MCF 10A (cell line): ENCODE results near the gene ZNF792. TPM values are rescaled to one million over a fixed set of nuclear protein-coding genes. Genes with fewer than 3 reads are reported as not detected.

Experiments
- BruUV-seq: library from RNA; stranded (reverse); fragments of 400-500 nt; replicated peaks from 2 replicates; lab custom pipeline; 2021; lab: Mats Ljungman, UMichigan
- CTCF ChIA-PET: fragments of 300-600 bp; sonication (Branson Sonifier 250); formaldehyde crosslinking; extraction: SDS; loops from one replicate; lab custom pipeline; 2021; ENCODE audit warnings: antibody characterized with exemption, inconsistent platforms; lab: Yijun Ruan, JAX
- POLR2A ChIA-PET: fragments of 300-600, 350-650 bp; sonication (Branson Sonifier 250); formaldehyde crosslinking; extraction: SDS; loops from one replicate; lab custom pipeline; 2020; ENCODE audit warnings: antibody characterized with exemption, inconsistent platforms; lab: Yijun Ruan, JAX
- DNase-seq: peaks from one replicate; pipeline ENCODE4 v3.0.0-alpha.2; 2018; ENCODE audit not compliant: unreplicated experiment
- H3K27ac Mint-ChIP-seq: one replicate; pipeline ENCODE4 v1.8.0; 2022; ENCODE audit warnings: mild to moderate bottlenecking, low read depth, mixed read lengths; ENCODE audit not compliant: unreplicated experiment
- H3K27me3 Mint-ChIP-seq: one replicate; pipeline ENCODE4 v1.8.0; 2022; ENCODE audit warnings: mixed read lengths; ENCODE audit not compliant: insufficient read depth, unreplicated experiment
- H3K36me3 Mint-ChIP-seq: one replicate; pipeline ENCODE4 v1.8.0; 2022; ENCODE audit warnings: mild to moderate bottlenecking, moderate library complexity, mixed read lengths; ENCODE audit not compliant: insufficient read depth, unreplicated experiment
- H3K4me1 Mint-ChIP-seq: one replicate; pipeline ENCODE4 v1.8.0; 2022; ENCODE audit warnings: mixed read lengths; ENCODE audit not compliant: insufficient read depth, unreplicated experiment
- H3K4me3 Mint-ChIP-seq: one replicate; pipeline ENCODE4 v1.8.0; 2022; ENCODE audit warnings: mild to moderate bottlenecking, moderate library complexity, mixed read lengths; ENCODE audit not compliant: unreplicated experiment
- H3K9me3 Mint-ChIP-seq: one replicate; pipeline ENCODE4 v1.8.0; 2022; ENCODE audit warnings: mixed read lengths; ENCODE audit not compliant: unreplicated experiment
- intact Hi-C: fragments of 100-400 bp; cut with micrococcal nuclease; formaldehyde crosslinking; loops from 2 replicates; pipeline ENCODE4 v1.14.1; 2022
- total RNA-seq: library from RNA; stranded (reverse); gene quantifications from 2 replicates; pipeline ENCODE4 v1.2.3, GENCODE V29; 2022
- TF ChIP-seq, protein P1 (sequence below): fragments of 200-600 bp; IDR thresholded peaks from one replicate; pipeline ENCODE4 v1.8.0; 2022; ENCODE audit warnings: antibody characterized with exemption, mild to moderate bottlenecking; ENCODE audit not compliant: unreplicated experiment

The ZNF792 gene
- total RNA-seq, 1 experiment from 2014 or later = 0.40 TPM

DNA sequence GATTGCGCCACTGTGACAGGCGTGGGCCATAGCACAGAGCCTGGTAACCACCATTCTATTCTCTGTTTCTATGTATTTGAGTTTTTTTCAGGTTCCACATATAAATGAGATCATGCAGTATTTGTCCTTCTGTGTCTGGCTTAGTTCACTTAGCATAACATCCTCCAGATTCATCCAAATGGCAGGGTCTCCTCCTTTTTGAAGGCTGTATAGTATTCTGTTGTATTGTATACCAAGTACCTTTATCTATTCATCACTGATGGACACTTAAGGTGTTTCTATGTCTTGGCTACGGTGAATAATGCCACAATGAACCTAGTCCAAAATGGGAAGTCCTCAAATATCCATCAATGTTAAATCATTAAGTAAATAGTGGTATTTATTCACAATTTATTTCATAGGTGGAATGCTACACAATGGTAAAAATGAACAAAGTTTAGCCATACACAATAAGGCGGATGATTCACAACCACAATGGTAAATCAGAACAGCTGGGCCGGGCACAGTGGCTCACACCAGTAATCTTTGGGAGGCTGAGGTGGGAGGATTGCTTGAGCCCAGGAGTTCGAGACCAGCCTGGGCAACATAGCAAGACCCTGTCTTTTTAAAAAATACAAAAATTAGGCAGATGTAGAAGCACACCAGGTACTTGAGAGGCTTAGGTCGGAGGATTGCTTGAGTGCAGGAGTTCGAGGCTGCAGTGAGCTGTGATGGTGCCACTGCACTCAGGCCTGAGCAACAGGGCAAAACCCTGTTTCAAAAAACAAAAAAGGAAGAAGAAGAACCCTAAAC lies 27.7 kb upstream of the ZNF792 start:
- Mint-ChIP-seq H3K9me3 (no peaks in the 10 kb centered on the region), H3K27me3 (peaks cover 13% of the 10 kb centered on the region), H3K4me3 (no peak overlapping the region), H3K27ac (no peak overlapping the region), H3K4me1 (no peaks in the 10 kb centered on the region), H3K36me3 (no peaks in the 10 kb centered on the region)
- ChIA-PET POLR2A (no interaction called here), CTCF (interaction anchor here (0.6 to 0.7 kb wide), 3 partner anchors 18 to 42 kb away, joined by 3 to 5 read pairs (median 3); no protein-coding TSS in a partner anchor)
- TF ChIP-seq, protein P1, sequence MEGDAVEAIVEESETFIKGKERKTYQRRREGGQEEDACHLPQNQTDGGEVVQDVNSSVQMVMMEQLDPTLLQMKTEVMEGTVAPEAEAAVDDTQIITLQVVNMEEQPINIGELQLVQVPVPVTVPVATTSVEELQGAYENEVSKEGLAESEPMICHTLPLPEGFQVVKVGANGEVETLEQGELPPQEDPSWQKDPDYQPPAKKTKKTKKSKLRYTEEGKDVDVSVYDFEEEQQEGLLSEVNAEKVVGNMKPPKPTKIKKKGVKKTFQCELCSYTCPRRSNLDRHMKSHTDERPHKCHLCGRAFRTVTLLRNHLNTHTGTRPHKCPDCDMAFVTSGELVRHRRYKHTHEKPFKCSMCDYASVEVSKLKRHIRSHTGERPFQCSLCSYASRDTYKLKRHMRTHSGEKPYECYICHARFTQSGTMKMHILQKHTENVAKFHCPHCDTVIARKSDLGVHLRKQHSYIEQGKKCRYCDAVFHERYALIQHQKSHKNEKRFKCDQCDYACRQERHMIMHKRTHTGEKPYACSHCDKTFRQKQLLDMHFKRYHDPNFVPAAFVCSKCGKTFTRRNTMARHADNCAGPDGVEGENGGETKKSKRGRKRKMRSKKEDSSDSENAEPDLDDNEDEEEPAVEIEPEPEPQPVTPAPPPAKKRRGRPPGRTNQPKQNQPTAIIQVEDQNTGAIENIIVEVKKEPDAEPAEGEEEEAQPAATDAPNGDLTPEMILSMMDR = no peak
- no TSS peak for BruUV-seq
- intact Hi-C loops = no loop called here
- no peak for DNase-seq

DNA sequence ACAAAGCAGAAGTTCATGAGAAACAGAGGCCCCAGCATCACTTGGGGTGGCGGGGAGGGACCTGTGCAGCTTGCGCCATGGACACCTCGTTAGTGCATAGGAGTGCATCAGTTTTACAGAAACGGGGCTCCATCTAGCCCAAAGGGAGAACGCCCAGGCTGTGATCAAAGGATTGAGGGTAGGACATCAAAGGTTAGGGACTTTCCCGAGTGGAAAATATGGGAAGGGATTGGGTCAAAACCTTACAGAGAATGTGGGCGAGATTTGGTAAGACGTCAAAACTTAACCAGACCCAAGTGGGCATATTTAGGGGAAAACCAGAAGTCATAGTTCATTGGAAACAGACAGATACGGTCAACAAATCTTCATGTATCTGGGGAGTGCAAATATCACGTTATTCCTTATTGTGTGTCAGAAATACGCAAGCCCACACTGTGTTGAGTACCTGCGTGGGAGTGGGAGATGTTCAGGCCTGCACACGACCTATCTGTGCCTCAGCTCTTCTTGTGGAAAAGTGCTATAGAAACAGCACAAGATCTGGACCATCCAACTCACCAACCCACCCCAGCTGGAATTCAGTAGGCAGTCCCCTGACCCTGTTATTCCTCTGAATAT lies 26.7 kb upstream of the ZNF792 start:
- Mint-ChIP-seq H3K9me3 (no peaks in the 10 kb centered on the region), H3K27me3 (peaks cover 13% of the 10 kb centered on the region), H3K36me3 (no peaks in the 10 kb centered on the region), H3K4me1 (no peaks in the 10 kb centered on the region), H3K27ac (no peak overlapping the region), H3K4me3 (no peak overlapping the region)
- TF ChIP-seq, protein P1 = no peak
- intact Hi-C loops = no loop called here
- POLR2A ChIA-PET = interaction anchor here (0.7 kb wide), 1 partner anchor 64 kb away, joined by 3 read pairs; the partner anchor contains the start of gene ZNF30
- no peak for DNase-seq
- CTCF ChIA-PET = interaction anchor here (0.6 kb wide), 1 partner anchor 17 kb away, joined by 3 read pairs; no protein-coding TSS in a partner anchor
- BruUV-seq = no TSS peak

DNA sequence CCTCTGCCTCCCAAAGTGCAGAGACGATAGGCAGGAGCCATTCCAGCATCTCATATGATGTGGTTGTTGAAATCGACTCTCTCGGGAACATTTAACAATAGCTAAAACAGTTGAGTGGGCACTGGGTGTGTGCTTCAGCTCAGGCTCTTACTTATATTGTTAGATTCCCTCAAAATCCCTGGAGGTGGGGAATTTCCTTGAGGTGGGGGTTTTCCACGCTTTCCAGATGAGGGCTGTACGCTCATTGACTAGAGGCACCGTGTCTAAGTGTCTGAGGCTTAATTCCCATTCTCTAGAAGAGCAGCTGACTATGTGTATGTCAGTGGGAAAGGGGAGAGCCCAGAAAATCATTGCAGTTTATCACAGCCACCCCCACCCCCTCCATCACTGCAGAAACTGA lies 25.3 kb upstream of the ZNF792 start:
- no peaks in the 10 kb centered on the region for H3K4me1 Mint-ChIP-seq
- no peak for DNase-seq
- ChIA-PET CTCF (interaction anchor here (0.6 to 1.6 kb wide), 3 partner anchors 15 to 57 kb away, joined by 3 to 7 read pairs (median 4); no protein-coding TSS in a partner anchor), POLR2A (interaction anchor here (0.7 kb wide), 1 partner anchor 38 kb away, joined by 3 read pairs; no protein-coding TSS in a partner anchor)
- H3K27ac Mint-ChIP-seq = no peak overlapping the region
- H3K4me3 Mint-ChIP-seq = no peak overlapping the region
- no peaks in the 10 kb centered on the region for H3K36me3 Mint-ChIP-seq
- intact Hi-C loops = no loop called here
- peaks cover 13% of the 10 kb centered on the region for H3K27me3 Mint-ChIP-seq
- no TSS peak for BruUV-seq
- TF ChIP-seq, protein P1 = no peak
- H3K9me3 Mint-ChIP-seq = peaks cover 2% of the 10 kb centered on the region

DNA sequence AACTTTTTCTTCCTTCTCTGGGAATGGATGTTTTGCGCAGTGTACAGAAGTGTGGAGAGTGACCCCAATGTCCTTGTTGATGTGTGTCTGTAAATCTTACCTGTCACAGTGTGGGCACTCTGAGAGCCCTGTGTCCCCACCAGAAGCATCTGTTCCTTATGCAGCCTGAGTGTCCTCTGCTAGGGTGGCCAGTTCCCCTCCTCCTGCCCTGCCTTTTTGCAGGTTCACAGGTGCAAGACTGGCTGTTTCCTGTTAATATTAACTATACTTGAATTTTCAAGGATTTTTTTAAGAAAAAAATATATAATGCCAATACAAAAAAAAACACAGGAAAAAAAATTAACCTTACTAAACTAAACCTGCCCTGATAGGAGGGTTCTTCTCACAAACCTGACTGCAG lies 24.1 kb upstream of the ZNF792 start:
- POLR2A ChIA-PET = no interaction called here
- H3K36me3 Mint-ChIP-seq = no peaks in the 10 kb centered on the region
- no peak overlapping the region for H3K4me3 Mint-ChIP-seq
- peaks cover 7% of the 10 kb centered on the region for H3K9me3 Mint-ChIP-seq
- CTCF ChIA-PET = interaction anchor here (0.6 to 1.6 kb wide), 7 partner anchors 14 to 561 kb away, joined by 3 to 7 read pairs (median 4); no protein-coding TSS in a partner anchor
- BruUV-seq = no TSS peak
- no peaks in the 10 kb centered on the region for H3K4me1 Mint-ChIP-seq
- intact Hi-C loops = no loop called here
- H3K27ac Mint-ChIP-seq = no peak overlapping the region
- TF ChIP-seq, protein P1 = no peak
- no peak for DNase-seq
- H3K27me3 Mint-ChIP-seq = peaks cover 13% of the 10 kb centered on the region
